HG02763 (cell line): ENCODE results near the gene RAB11A.

Source experiments
- ATAC-seq: cut with Tn5 transposase; IDR thresholded peaks from one replicate; pipeline ENCODE4 v1.9.1; 2021; ENCODE audit warnings: mild to moderate bottlenecking, moderate library complexity; ENCODE audit not compliant: unreplicated experiment

The RAB11A gene

GRCh38 chr15:65883571-65883970 is 14.3 kb downstream of the RAB11A start:
- ATAC-seq = no peak

GRCh38 chr15:65884511-65884910 is 15.2 kb downstream of the RAB11A start:
- no peak for ATAC-seq

GRCh38 chr15:65885668-65886218 is 16.5 kb downstream of the RAB11A start:
- no peak for ATAC-seq

GRCh38 chr15:65887565-65887964 is 18.3 kb downstream of the RAB11A start:
- no peak for ATAC-seq

GRCh38 chr15:65888981-65889380 is 19.7 kb downstream of the RAB11A start:
- no peak for ATAC-seq

GRCh38 chr15:65893060-65893459 is 23.8 kb downstream of the RAB11A start:
- ATAC-seq = no peak

GRCh38 chr15:65896236-65896635 is 26.9 kb downstream of the RAB11A start:
- ATAC-seq = no peak

- ATAC-seq = no peak
Observed at GRCh38 chr15:65900488-65900887, 31.2 kb downstream of the RAB11A start.

- ATAC-seq = no peak
Observed at GRCh38 chr15:65901336-65901735, 32.0 kb downstream of the RAB11A start.

GRCh38 chr15:65901836-65902235 is 32.5 kb downstream of the RAB11A start:
- no peak for ATAC-seq

- ATAC-seq = peak; percentile 66
Observed at GRCh38 chr15:65902373-65902772, 33.1 kb downstream of the RAB11A start.

- ATAC-seq = no peak
Observed at GRCh38 chr15:65903296-65904073, 34.2 kb downstream of the RAB11A start.

GRCh38 chr15:65904301-65904700 is 35.0 kb downstream of the RAB11A start:
- no peak for ATAC-seq

- ATAC-seq = no peak
Observed at GRCh38 chr15:65906396-65906795, 37.1 kb downstream of the RAB11A start.

- ATAC-seq = no peak
Observed at GRCh38 chr15:65907661-65908060, 38.4 kb downstream of the RAB11A start.

- no peak for ATAC-seq
Observed at GRCh38 chr15:65908876-65909275, 39.6 kb downstream of the RAB11A start.

GRCh38 chr15:65909831-65910230 is 40.5 kb downstream of the RAB11A start:
- no peak for ATAC-seq

GRCh38 chr15:65910341-65910740 is 41.0 kb downstream of the RAB11A start:
- no peak for ATAC-seq

GRCh38 chr15:65912235-65912634 is 42.9 kb downstream of the RAB11A start:
- ATAC-seq = no peak

GRCh38 chr15:65913631-65914199 is 44.4 kb downstream of the RAB11A start:
- ATAC-seq = no peak

GRCh38 chr15:65914386-65914785 is 45.1 kb downstream of the RAB11A start:
- ATAC-seq = no peak
